ENCODE data around the gene DUSP1. TPM values are rescaled to one million over a fixed set of nuclear protein-coding genes. Genes with fewer than 3 reads are reported as not detected.

Gene DUSP1
- total and polyA plus RNA-seq, 8 donors = 76.4 to 690 (median 288) TPM

DNA sequence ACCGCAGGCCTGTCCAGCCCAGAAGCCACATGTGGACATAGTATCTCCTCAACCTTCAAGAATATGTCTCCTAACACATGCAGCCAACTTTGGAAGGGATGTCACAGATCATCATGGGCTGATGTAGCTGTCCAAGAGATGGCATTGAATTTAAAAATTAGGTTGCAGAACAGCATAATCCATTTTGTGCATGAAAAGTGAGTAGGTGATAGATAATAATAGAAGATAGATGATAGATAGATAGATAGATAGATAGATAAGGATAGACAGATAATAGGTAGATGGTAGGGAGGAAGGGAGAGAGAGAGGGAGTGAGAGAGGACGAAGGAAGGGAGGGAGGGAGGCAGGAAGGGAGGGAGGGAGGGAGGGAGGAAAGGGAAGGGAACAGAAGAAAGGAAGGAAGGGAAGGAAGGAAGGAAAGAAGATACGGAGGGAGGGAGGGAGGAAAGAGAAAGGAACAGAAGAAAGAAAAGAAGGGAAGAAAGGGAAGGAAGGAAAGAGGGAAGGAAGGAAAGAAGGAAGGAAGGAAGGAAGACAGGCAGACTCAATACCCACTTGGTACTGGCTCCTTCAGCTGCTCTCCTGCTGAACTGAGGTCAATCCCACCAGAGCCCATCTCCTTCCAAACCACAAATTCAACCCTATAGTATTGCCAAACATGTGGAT, 34.2 kb upstream of the DUSP1 start:
- TF ChIP-seq POLR2A (IDR thresholded peaks at IDR 0.05) (no peak), POLR2AphosphoS5 (IDR thresholded peaks at IDR 0.05) (no peak), EP300 (IDR thresholded peaks at IDR 0.05) (no peak), CTCF (IDR thresholded peaks at IDR 0.05) (no peak)
- 73 to 91% (median 77%) methylated on average over 3 of the region's 3 CpGs for WGBS, 5 donors
- intact Hi-C loops (cut with DNase I; ENCODE audit: low total_unique reads) = no loop called here

GRCh38 chr5:172802567-172803176, 31.7 kb upstream of the DUSP1 start:
- Histone ChIP-seq H3K27me3 (no peaks in the 10 kb centered on the region), H3K36me3 (no peaks in the 10 kb centered on the region), H3K9me3 (no peaks in the 10 kb centered on the region), H3K27ac (no peak overlapping the region), H3K4me3 (no peak overlapping the region), H3K4me1 (peaks cover 13 to 42% (median 19%) of the 10 kb centered on the region in 4 donors)
- intact Hi-C loops (cut with DNase I; ENCODE audit: low total_unique reads) = no loop called here
- DNase-seq = no peak
- TF ChIP-seq CTCF (IDR thresholded peaks at IDR 0.05) = no peak
- no peak for TF ChIP-seq EP300 (IDR thresholded peaks at IDR 0.05)
- no peak for TF ChIP-seq POLR2A (IDR thresholded peaks at IDR 0.05)
- no peak for TF ChIP-seq POLR2AphosphoS5 (IDR thresholded peaks at IDR 0.05)
- 80 to 94% (median 85%) methylated on average over 4 of the region's 4 CpGs for WGBS, 5 donors

More for the DNA sequence above, 34.2 kb upstream of the DUSP1 start:
- Histone ChIP-seq H3K4me3 (no peak overlapping the region), H3K4me1 (peaks cover 3 to 22% (median 7%) of the 10 kb centered on the region in 4 donors), H3K27me3 (no peaks in the 10 kb centered on the region), H3K9me3 (peaks cover 0 to 6% (median 3%) of the 10 kb centered on the region in 4 donors), H3K36me3 (no peaks in the 10 kb centered on the region), H3K27ac (peak overlapping the region in 1 of 5 donors; percentile 24)
- DNase-seq = no peak

- Histone ChIP-seq H3K27ac (peak overlapping the region in 3 of 5 donors; percentile 80 to 85 (median 82)), H3K27me3 (no peaks in the 10 kb centered on the region), H3K4me1 (peaks cover 14 to 42% (median 19%) of the 10 kb centered on the region in 4 donors), H3K36me3 (no peaks in the 10 kb centered on the region), H3K4me3 (no peak overlapping the region), H3K9me3 (no peaks in the 10 kb centered on the region)
- TF ChIP-seq CTCF (IDR thresholded peaks at IDR 0.05) = no peak
- no peak for TF ChIP-seq POLR2A (IDR thresholded peaks at IDR 0.05)
- TF ChIP-seq EP300 (IDR thresholded peaks at IDR 0.05) = no peak
- no peak for TF ChIP-seq POLR2AphosphoS5 (IDR thresholded peaks at IDR 0.05)
- no peak for DNase-seq
- 81 to 93% (median 91%) methylated on average over 2 of the region's 2 CpGs for WGBS, 5 donors
- intact Hi-C loops (cut with DNase I; ENCODE audit: low total_unique reads) = no loop called here
Observed at GRCh38 chr5:172802112-172802511, 31.1 kb upstream of the DUSP1 start.

DNA sequence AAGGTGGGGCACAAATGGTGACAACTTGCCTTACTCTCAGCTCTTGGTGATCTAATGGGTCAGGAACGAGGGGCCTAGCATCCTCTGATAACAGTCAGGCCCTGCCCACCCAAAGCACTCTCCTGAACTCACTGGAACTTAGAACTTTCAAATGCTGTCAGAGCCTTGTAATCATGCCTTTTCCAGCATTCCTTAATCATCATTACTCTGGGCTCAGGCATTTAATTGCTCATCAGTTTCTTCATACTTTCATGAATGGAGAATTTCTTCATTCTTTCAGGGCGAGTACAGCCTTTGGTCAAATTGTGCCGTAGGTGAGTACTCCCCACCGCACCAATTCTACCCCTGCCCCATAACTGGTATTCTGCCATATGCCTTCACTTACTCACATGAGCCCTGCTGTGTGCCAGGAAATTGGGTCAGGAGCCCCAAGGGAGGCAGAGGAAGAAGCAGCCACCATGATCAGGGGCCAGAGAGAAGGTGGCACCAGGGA, 30.2 kb upstream of the DUSP1 start:
- WGBS, 5 donors = 72 to 85% (median 81%) methylated on average over 4 of the region's 4 CpGs
- H3K36me3 ChIP-seq = no peaks in the 10 kb centered on the region
- TF ChIP-seq EP300 (IDR thresholded peaks at IDR 0.05) (no peak), POLR2A (IDR thresholded peaks at IDR 0.05) (no peak), POLR2AphosphoS5 (IDR thresholded peaks at IDR 0.05) (peak in 1 of 3 donors; percentile 65), CTCF (IDR thresholded peaks at IDR 0.05) (no peak)
- H3K4me3 ChIP-seq = no peak overlapping the region
- intact Hi-C loops (cut with DNase I; ENCODE audit: low total_unique reads) = no loop called here
- peak overlapping the region in 4 of 5 donors; percentile 80 to 85 (median 83) for H3K27ac ChIP-seq
- H3K9me3 ChIP-seq = no peaks in the 10 kb centered on the region
- no peaks in the 10 kb centered on the region for H3K27me3 ChIP-seq
- DNase-seq = no peak
- H3K4me1 ChIP-seq = peaks cover 11 to 45% (median 16%) of the 10 kb centered on the region in 4 donors
